ENCODE results near the gene SH2D2A. TPM values are rescaled to one million over a fixed set of nuclear protein-coding genes. Genes with fewer than 3 reads are reported as not detected.
A peak's percentile ranks its signal among the peaks of the same experiment; 100 is the strongest.

The SH2D2A gene
- polyA plus RNA-seq, 1 experiment: 0.09 TPM

GRCh38 chr1:156803086-156803851 is 13.4 kb downstream of the SH2D2A start:
- H3K27ac ChIP-seq (ENCODE audit: low read depth, low read length): no peak overlapping the region
- TF ChIP-seq, protein P1, sequence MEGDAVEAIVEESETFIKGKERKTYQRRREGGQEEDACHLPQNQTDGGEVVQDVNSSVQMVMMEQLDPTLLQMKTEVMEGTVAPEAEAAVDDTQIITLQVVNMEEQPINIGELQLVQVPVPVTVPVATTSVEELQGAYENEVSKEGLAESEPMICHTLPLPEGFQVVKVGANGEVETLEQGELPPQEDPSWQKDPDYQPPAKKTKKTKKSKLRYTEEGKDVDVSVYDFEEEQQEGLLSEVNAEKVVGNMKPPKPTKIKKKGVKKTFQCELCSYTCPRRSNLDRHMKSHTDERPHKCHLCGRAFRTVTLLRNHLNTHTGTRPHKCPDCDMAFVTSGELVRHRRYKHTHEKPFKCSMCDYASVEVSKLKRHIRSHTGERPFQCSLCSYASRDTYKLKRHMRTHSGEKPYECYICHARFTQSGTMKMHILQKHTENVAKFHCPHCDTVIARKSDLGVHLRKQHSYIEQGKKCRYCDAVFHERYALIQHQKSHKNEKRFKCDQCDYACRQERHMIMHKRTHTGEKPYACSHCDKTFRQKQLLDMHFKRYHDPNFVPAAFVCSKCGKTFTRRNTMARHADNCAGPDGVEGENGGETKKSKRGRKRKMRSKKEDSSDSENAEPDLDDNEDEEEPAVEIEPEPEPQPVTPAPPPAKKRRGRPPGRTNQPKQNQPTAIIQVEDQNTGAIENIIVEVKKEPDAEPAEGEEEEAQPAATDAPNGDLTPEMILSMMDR (IDR thresholded peaks at IDR 0.05; ENCODE audit: low read depth, low read length): no peak
- no peak for DNase-seq (ENCODE audit: low read depth, low spot score)
- H3K9me3 ChIP-seq (ENCODE audit: control insufficient read depth, insufficient read depth, low read length): no peaks in the 10 kb centered on the region
- H3K27me3 ChIP-seq (ENCODE audit: control insufficient read depth, insufficient read depth, low read length): no peaks in the 10 kb centered on the region
- H3K4me3 ChIP-seq (ENCODE audit: low read depth, low read length): no peak overlapping the region
- ChIA-PET POLR2A (no interaction called here), CTCF (interaction anchor here (1.2 to 10.5 kb wide), 2 partner anchors 77 to 89 kb away, joined by 4 to 108 read pairs; partner anchors contain the start of gene PEAR1)

DNA sequence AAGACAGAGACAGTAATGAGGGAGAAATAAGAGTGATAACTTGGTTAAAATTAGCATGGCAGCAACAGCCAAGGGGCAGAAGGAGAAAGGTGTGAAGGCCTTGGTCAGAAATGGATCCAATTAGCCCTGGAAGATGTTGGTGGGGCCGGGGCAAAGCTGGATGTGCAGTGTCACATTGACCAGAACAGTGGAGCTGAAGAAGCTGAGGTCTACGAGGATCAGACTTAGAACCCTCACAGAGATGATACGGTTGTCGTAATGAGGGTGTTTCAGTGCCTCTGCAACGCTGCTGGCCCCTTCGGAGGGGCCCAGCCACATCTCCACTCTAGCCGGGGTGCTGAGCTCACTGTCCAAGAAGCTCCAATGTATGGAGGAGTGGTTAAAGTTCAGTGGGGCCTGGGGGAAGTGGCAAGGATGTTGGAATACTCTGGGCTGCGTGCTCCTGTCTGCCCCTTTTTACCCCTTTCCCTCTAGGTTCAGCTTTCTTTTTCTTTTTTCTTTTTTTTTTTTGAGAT is 14.2 kb downstream of the SH2D2A start:
- POLR2A ChIA-PET: no interaction called here
- Histone ChIP-seq H3K4me3 (ENCODE audit: low read depth, low read length) (no peak overlapping the region), H3K9me3 (ENCODE audit: control insufficient read depth, insufficient read depth, low read length) (no peaks in the 10 kb centered on the region), H3K27me3 (ENCODE audit: control insufficient read depth, insufficient read depth, low read length) (no peaks in the 10 kb centered on the region), H3K27ac (ENCODE audit: low read depth, low read length) (no peak overlapping the region)
- no peak for DNase-seq (ENCODE audit: low read depth, low spot score)
- TF ChIP-seq, protein P1 (IDR thresholded peaks at IDR 0.05; ENCODE audit: low read depth, low read length): no peak
- CTCF ChIA-PET: interaction anchor here (0.8 to 10.5 kb wide), 4 partner anchors 36 to 125 kb away, joined by 3 to 108 read pairs (median 6); partner anchors contain the start of gene PEAR1

- H3K27ac ChIP-seq (ENCODE audit: low read depth, low read length): peak overlapping the region; percentile 21
- TF ChIP-seq, protein P1 (IDR thresholded peaks at IDR 0.05; ENCODE audit: low read depth, low read length): peak; percentile 35
- POLR2A ChIA-PET: interaction anchor here (1.4 to 1.6 kb wide), 2 partner anchors 34 to 73 kb away, joined by 3 to 5 read pairs; partner anchors contain the start of genes METTL25B and PRCC
- no peak overlapping the region for H3K4me3 ChIP-seq (ENCODE audit: low read depth, low read length)
- H3K27me3 ChIP-seq (ENCODE audit: control insufficient read depth, insufficient read depth, low read length): no peaks in the 10 kb centered on the region
- H3K9me3 ChIP-seq (ENCODE audit: control insufficient read depth, insufficient read depth, low read length): no peaks in the 10 kb centered on the region
- CTCF ChIA-PET: interaction anchor here (1.3 to 10.5 kb wide), 5 partner anchors 21 to 90 kb away, joined by 3 to 108 read pairs (median 9); partner anchors contain the start of genes INSRR, NTRK1 and PEAR1
- no peak for DNase-seq (ENCODE audit: low read depth, low spot score)
These were observed 15.1 kb downstream of the SH2D2A start for GRCh38 chr1:156801409-156802121.

GRCh38 chr1:156797212-156797871 is 19.3 kb downstream of the SH2D2A start:
- POLR2A ChIA-PET: interaction anchor here (0.8 kb wide), 1 partner anchor 30 kb away, joined by 3 read pairs; the partner anchor contains the start of gene PRCC
- CTCF ChIA-PET: interaction anchor here (0.7 to 10.5 kb wide), 19 partner anchors 10 to 130 kb away, joined by 3 to 108 read pairs (median 9); partner anchors contain the start of genes INSRR, LRRC71, METTL25B and MRPL24
- no peak overlapping the region for H3K27ac ChIP-seq (ENCODE audit: low read depth, low read length)

More at GRCh38 chr1:156797212-156797871, 19.3 kb downstream of the SH2D2A start:
- TF ChIP-seq, protein P1 (IDR thresholded peaks at IDR 0.05; ENCODE audit: low read depth, low read length): peak; percentile 94
- Histone ChIP-seq H3K9me3 (ENCODE audit: control insufficient read depth, insufficient read depth, low read length) (no peaks in the 10 kb centered on the region), H3K27me3 (ENCODE audit: control insufficient read depth, insufficient read depth, low read length) (no peaks in the 10 kb centered on the region), H3K4me3 (ENCODE audit: low read depth, low read length) (no peak overlapping the region)
- DNase-seq (ENCODE audit: low read depth, low spot score): peak; percentile 26

All from AG04450 (cell line).